ENCODE measurements around the gene DNAL1. TPM values are rescaled to one million over a fixed set of nuclear protein-coding genes. Genes with fewer than 3 reads are reported as not detected.

Gene DNAL1
- total RNA-seq, 4 donors from 2014 or later = 5.9 to 11.7 (median 8.1) TPM

- TF ChIP-seq CTCF (IDR thresholded peaks at IDR 0.05; ENCODE audit: low read depth) = no peak
Observed at GRCh38 chr14:73714656-73715081, 69.9 kb downstream of the DNAL1 start.

- TF ChIP-seq CTCF (IDR thresholded peaks at IDR 0.05; ENCODE audit: low read depth) = no peak
Observed at GRCh38 chr14:73715707-73716106, 70.9 kb downstream of the DNAL1 start.

GRCh38 chr14:73717266-73717665, 72.5 kb downstream of the DNAL1 start:
- no peak for TF ChIP-seq CTCF (IDR thresholded peaks at IDR 0.05; ENCODE audit: low read depth)

- TF ChIP-seq CTCF (IDR thresholded peaks at IDR 0.05; ENCODE audit: low read depth) = no peak
Observed at GRCh38 chr14:73717711-73718417, 73.1 kb downstream of the DNAL1 start.

GRCh38 chr14:73718418-73719251, 73.8 kb downstream of the DNAL1 start:
- TF ChIP-seq CTCF (IDR thresholded peaks at IDR 0.05; ENCODE audit: low read depth) = no peak

- TF ChIP-seq CTCF (IDR thresholded peaks at IDR 0.05; ENCODE audit: low read depth) = no peak
Observed at GRCh38 chr14:73719361-73719760, 74.6 kb downstream of the DNAL1 start.

GRCh38 chr14:73719791-73720190, 75.0 kb downstream of the DNAL1 start:
- TF ChIP-seq CTCF (IDR thresholded peaks at IDR 0.05; ENCODE audit: low read depth) = no peak
